ENCODE measurements around the gene PPP1R3E.
"Not testable (repeated sequence)": the region's sequence is repeated elsewhere in the genome, so short reads cannot be mapped to it uniquely, and the experiment has no call there.

GRCh38 chr14:23325746-23326145, 23.1 kb upstream of the PPP1R3E start:
- not testable (repeated sequence) for TF ChIP-seq POLR2A, CTCF, EP300, POLR2AphosphoS5 (IDR thresholded peaks at IDR 0.05)
